Brain microvascular endothelial cell (primary cell): ENCODE measurements around the gene PPOX.

Experiments used
- DNase-seq: peaks from one replicate; pipeline ENCODE4 v3.0.0-alpha.2; 2020
- H3K27ac ChIP-seq: fragments of 250-450 bp; sonication (Bioruptor Pico); 2 replicates; pipeline ENCODE4 v1.5.1; 2020; ENCODE audit warnings: mild to moderate bottlenecking, moderate library complexity
- H3K27me3 ChIP-seq: fragments of 250-450 bp; sonication (Bioruptor Pico); replicated peaks from 2 replicates; pipeline ENCODE4 v1.5.1; 2020; ENCODE audit warnings: mild to moderate bottlenecking
- H3K36me3 ChIP-seq: fragments of 250-450 bp; sonication (Bioruptor Pico); replicated peaks from 2 replicates; pipeline ENCODE4 v1.5.1; 2020; ENCODE audit warnings: mild to moderate bottlenecking
- H3K4me3 ChIP-seq: 2 replicates; pipeline ENCODE4 v1.5.1; 2011; ENCODE audit warnings: low read depth, mild to moderate bottlenecking, control low read depth, low read length, moderate library complexity
- in situ Hi-C: cut with HindIII; loops from 2 replicates; pipeline ENCODE4 v1.10.0; 2017; ENCODE audit warnings: low sequenced_read_pairs, low pct_ligation_motif_present
- TF ChIP-seq, protein P1 (sequence below): IDR thresholded peaks from 2 replicates; pipeline ENCODE4 v1.5.1; 2011; ENCODE audit warnings: low read depth, mild to moderate bottlenecking, moderate library complexity, low read length, control low read depth, inconsistent platforms; ENCODE audit errors: missing control alignments

Gene PPOX

DNA sequence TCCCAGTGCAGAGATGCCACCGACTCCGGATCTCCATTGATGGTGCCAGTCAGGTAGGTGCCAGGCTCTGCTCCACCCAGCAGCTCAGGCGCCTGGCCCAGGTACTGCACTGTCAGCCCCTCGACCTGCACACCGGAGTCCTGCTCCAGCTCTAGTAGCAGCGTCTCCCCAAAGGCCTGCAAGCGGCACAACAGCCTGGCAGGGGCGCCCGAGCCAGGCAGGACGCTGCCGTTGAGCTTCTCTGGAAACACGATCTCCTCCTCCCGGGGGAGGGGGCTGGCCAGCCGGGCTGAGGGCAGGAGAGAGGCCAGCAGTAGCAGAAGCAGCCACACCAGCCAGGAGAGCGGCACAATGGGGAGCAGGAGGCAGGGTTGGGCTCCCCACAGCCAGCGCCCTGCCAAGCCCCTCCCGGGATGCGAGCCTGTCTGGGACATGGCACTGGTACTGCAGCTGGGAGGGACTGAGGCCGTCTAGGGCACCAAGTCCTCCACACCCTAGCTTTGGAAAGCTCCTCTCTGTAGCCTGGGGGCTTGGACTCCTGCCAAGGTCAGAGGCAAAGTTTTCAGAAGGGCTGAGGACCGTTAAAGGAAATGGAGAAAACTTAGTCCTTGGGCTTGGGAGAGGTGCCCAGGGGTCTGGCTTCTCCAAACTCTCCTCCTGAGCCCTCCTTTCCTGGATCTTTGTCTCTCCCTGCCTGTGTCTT lies 32.1 kb downstream of the PPOX start:
- DNase-seq, result no peak
- TF ChIP-seq, protein P1, sequence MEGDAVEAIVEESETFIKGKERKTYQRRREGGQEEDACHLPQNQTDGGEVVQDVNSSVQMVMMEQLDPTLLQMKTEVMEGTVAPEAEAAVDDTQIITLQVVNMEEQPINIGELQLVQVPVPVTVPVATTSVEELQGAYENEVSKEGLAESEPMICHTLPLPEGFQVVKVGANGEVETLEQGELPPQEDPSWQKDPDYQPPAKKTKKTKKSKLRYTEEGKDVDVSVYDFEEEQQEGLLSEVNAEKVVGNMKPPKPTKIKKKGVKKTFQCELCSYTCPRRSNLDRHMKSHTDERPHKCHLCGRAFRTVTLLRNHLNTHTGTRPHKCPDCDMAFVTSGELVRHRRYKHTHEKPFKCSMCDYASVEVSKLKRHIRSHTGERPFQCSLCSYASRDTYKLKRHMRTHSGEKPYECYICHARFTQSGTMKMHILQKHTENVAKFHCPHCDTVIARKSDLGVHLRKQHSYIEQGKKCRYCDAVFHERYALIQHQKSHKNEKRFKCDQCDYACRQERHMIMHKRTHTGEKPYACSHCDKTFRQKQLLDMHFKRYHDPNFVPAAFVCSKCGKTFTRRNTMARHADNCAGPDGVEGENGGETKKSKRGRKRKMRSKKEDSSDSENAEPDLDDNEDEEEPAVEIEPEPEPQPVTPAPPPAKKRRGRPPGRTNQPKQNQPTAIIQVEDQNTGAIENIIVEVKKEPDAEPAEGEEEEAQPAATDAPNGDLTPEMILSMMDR, result no peak
- no peak overlapping the region for H3K27ac ChIP-seq
- H3K4me3 ChIP-seq, result peak overlapping the region; percentile 55
- peaks cover under 1% of the 10 kb centered on the region for H3K36me3 ChIP-seq
- H3K27me3 ChIP-seq, result no peaks in the 10 kb centered on the region
- in situ Hi-C loops, result no loop called here

DNA sequence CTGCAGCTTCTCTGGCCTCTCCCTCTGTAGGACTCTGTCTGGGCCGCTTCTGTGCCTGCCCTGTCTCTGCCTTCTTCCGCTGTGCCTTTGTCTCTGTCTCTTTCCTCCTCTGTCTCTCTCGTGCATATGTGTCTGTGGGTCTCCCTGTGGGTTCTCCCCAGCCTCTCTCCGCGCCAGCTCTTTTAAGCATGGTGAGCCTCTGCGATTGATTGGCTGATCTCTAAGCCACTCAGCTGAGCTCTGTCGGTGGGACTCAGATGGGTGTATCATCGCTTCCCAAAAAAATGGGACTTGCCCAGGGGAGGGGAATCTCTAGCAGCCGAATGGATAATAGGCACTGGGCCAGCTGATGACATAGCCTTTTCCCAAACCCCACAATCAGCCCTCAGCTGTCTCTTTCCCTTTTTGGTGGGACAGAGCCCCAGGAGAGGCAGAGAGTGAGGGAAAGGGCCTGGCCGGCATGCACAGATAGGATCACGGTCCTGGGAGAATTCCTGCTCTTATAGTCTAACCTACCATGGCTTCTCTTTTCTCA lies 32.7 kb downstream of the PPOX start, which contains the start of gene ADAMTS4:
ADAMTS4 (minus strand) TSS at position 158 of the 535 bp plus-strand sequence. CDS start 427 bp downstream, outside the sequence.
- Histone ChIP-seq H3K27me3 (no peaks in the 10 kb centered on the region), H3K36me3 (peaks cover 6% of the 10 kb centered on the region), H3K4me3 (peak within 1 kb of the TSS; percentile 55), H3K27ac (no peak within 1 kb of the TSS)
- in situ Hi-C loops, result no loop called here
- TF ChIP-seq, protein P1, result no peak
- DNase-seq, result peak; percentile 54

DNA sequence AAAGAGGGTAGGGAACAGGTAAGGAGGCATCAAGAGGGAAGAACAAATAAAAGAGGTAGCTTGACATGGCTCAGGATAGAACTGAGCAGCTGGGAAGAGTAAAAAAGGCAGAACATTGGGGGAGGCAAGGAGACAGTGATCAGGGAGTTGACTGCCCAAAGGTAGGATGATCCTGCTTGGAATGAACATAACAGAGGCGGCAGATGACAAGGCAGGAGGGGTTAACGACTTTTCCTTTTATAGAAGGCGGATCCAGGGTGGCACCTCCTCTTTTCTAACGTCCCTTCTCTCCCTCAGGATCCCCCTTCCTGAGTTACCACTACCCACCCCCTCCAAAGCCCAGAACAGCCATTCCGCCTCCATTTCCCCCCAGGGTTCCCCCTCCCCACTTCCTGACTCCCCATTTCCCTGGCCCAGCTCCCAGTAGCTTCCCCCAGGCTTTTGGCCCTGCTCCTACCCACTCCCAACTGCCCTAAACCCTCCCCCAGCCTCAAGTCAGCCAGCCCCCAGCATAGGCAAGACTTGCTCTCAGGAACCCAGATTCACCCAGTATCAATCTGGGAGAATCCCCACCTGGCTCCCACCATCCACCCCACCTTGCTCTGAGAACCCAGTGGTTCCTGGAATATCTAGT lies 33.4 kb downstream of the PPOX start:
- TF ChIP-seq, protein P1, result no peak
- Histone ChIP-seq H3K27me3 (no peaks in the 10 kb centered on the region), H3K27ac (no peak overlapping the region), H3K36me3 (peaks cover 11% of the 10 kb centered on the region), H3K4me3 (no peak overlapping the region)
- in situ Hi-C loops, result loop anchor here (25.0 kb wide), 1 partner anchor 188 kb away; no protein-coding TSS in a partner anchor
- DNase-seq, result no peak

DNA sequence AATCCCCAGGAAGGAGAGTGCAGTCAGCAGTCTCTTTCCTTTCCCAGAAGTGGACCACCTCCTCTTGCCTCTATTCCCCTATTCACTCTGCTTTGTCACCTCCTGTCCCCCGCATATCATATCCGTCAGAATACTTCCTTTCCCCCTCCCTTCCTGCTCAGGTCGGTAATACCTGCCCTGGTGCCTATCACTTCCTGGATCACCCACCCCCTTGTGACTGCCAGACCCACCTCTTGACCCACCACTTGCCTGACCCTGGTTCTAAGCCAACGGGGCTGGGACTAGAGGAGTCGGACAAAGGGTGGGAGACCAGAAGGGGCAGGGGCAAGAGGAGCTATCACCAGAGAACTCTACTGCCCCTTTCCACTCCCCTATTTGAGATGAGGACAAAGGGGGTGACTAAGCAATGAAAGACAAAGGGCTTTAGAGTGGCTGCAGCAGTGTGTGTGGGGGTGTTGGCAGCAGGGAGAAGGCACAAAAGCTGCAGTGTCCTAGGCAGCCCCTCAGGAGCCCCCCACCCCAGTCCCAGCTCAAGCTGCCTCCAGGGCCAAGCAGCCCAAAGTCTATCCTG lies 34.3 kb downstream of the PPOX start:
- Histone ChIP-seq H3K27me3 (no peaks in the 10 kb centered on the region), H3K4me3 (no peak overlapping the region), H3K27ac (peak overlapping the region; percentile 93), H3K36me3 (peaks cover 12% of the 10 kb centered on the region)
- TF ChIP-seq, protein P1, result no peak
- in situ Hi-C loops, result loop anchor here (25.0 kb wide), 1 partner anchor 187 kb away; no protein-coding TSS in a partner anchor
- no peak for DNase-seq

DNA sequence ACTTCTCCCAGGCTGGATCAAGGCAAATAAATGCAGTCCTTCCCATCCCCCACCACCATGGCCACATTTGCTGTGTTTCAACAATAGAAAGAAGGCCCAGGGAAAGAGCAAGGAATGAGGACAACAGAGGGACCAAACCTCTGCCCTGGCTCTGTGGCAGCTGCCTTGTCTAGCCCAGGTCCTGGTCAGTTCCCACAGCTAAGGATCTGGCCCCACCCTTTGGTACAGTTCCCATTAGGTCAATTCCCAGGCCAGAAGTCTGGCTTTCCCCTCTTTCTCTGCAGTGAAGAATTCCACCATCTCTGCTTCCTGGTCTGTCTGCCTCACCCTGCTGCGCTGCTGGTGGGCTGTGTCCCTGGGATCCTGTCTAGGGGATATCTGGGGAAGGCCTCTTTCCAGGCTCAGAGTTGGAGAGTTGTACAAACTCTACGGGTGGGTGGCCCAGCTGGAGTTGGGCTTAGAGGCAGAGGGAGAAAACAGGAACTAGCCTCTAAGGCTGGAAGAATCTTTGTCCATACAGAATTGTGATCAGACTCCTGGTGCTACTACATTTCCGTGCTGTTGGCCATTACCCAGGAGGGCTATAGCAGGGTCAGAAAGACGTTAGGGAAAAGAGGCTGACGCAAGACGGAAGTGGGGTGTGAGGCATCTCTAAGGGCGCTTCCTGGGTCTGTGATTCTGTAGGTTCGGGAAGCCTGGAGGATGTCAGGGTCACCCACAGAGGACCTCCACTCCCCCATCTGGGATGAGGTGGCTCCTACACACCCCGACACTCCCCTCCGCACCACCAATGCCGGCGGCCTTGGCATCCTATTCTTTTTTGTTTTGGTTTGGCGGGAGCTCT lies 35.0 kb downstream of the PPOX start:
- peak; percentile 57 for DNase-seq
- in situ Hi-C loops, result loop anchor here (25.0 kb wide), 1 partner anchor 186 kb away; no protein-coding TSS in a partner anchor
- H3K36me3 ChIP-seq, result peaks cover 14% of the 10 kb centered on the region
- H3K27ac ChIP-seq, result peak overlapping the region; percentile 93
- no peaks in the 10 kb centered on the region for H3K27me3 ChIP-seq
- TF ChIP-seq, protein P1, result no peak
- peak overlapping the region; percentile 85 for H3K4me3 ChIP-seq
